Psoas muscle (tissue), 8 donors: ENCODE data around the gene IL23R. TPM values are rescaled to one million over a fixed set of nuclear protein-coding genes. Genes with fewer than 3 reads are reported as not detected.

Source experiments
- ATAC-seq, 4 donors: fragments of 200-7000 bp; cut with Tn5 transposase; one replicate each; pipeline ENCODE4 v1.9.1; 2020; ENCODE audit warnings: moderate library complexity in 3 of 4, mild to moderate bottlenecking in 2 of 4
- DNase-seq, 2 donors: peaks; one replicate each; pipeline ENCODE4 v3.0.0-alpha.2; 2020
- H3K27ac ChIP-seq: fragments of 200-600 bp; one replicate; pipeline ENCODE4 v1.8.0; 2022
- H3K27me3 ChIP-seq, 3 donors: fragments of 200-600 bp in 1 of 3; one replicate each; pipeline versions ENCODE4 v1.6.1 to v1.8.0; 2013 to 2022; ENCODE audit warnings: low read length in 2 of 3, mild to moderate bottlenecking in 2 of 3, moderate library complexity in 1 of 3; ENCODE audit not compliant: insufficient read depth in 3 of 3
- H3K36me3 ChIP-seq, 2 donors: fragments of 200-600 bp in 1 of 2; one replicate each; pipeline versions ENCODE4 v1.6.1 to v1.8.0; 2013 to 2022; ENCODE audit warnings: low read depth in 1 of 2, mild to moderate bottlenecking in 1 of 2, moderate library complexity in 1 of 2; ENCODE audit not compliant: insufficient read depth in 1 of 2
- H3K4me1 ChIP-seq: fragments of 200-600 bp; one replicate; pipeline ENCODE4 v1.8.0; 2022
- H3K4me3 ChIP-seq: fragments of 200-600 bp; one replicate; pipeline ENCODE4 v1.8.0; 2022; ENCODE audit warnings: mild to moderate bottlenecking
- H3K9me3 ChIP-seq: fragments of 200-600 bp; one replicate; pipeline ENCODE4 v1.8.0; 2022
- WGBS, 3 donors: extraction: QIAGEN DNeasy Blood & Tissue Kit; methylation state at CpG; one replicate each; pipeline versions ENCODE4 v1.1.6 to v1.1.7; 2013; 5-methylcytosine and 5-hydroxymethylcytosine counted together
- intact Hi-C, 2 donors: fragments of 100-400 bp; cut with DNase I; formaldehyde crosslinking; loops; one replicate each; pipeline versions ENCODE4 v1.11.0 to v1.14.2; 2022
- polyA plus RNA-seq, 3 donors: library from polyadenylated mRNA; stranded (reverse); fragments of 200-250 nt; gene quantifications; one replicate each; pipeline ENCODE4 v1.2.3, GENCODE V29; 2013
- total RNA-seq, 4 donors: library from RNA; stranded (reverse); fragmentation: NEBNext Ultra II Directional in 2 of 4; extraction: Animal tissue kit (Norgen Biotek cat#: 25700) in 2 of 4; gene quantifications; one replicate each; pipeline versions ENCODE4 v1.2.1 to v1.2.4, GENCODE V29; 2021 to 2023
- TF ChIP-seq, protein P1 (sequence below): fragments of 200-600 bp; IDR thresholded peaks from one replicate; pipeline ENCODE4 v1.8.0; 2022; ENCODE audit warnings: antibody characterized with exemption
- donor health status: healthy with polysubstance abuse.
- donor health status: DM: no; HTN: no; CAD: no; lungs with moderate emphysema.
- donor health status: Bipolar disorder and iron deficiency.
- donor health status: healthy.
- donor health status: DM: yes; HTN: yes; CAD: no.
- donor health status: DM: no; HTN: no; CAD: no.
- donor health status: DM: no; HTN: no; CAD: no.
- donor health status: DM: yes; HTN: yes; CAD: no.

The IL23R gene
- total and polyA plus RNA-seq, 7 donors = not detected

DNA sequence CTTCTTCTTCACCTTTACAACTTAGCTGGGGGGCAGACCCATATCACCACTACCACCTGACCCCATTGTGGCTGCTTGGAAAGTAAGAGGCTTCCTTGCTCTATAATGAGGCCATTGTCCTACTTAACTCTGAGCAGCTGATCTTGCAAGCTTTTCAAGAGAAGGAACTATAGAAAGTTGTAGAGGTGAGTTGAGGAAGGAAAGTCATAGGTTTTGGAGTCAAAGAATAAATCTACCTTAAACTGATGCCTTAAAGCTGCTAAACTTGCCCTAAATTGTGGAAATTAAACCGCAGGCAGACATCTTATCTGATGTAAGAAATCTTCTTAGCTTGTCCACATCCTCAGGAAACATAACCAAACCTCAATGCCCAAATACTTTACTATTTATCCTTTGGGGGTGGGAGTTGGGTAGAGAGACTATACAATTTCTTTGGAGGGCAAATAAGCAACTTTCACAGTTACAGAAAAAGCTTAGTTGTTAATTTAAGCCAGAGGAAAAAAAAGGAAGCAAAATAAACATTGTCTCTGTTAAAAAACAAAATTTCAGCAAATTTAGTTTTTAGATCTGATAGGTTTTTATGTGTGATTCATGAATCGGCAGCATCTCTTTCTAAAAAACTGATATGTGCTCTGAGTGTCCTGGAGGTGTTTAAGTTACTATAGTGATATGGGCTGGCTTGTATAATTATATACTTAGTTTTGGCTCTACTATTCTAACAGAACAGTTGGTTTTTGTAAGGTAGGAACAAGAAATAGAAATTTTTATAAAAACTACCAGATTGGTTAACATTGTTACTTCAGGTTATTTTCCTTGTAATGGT lies 4.7 kb downstream of the IL23R start:
- no peak for ATAC-seq
- TF ChIP-seq, protein P1, sequence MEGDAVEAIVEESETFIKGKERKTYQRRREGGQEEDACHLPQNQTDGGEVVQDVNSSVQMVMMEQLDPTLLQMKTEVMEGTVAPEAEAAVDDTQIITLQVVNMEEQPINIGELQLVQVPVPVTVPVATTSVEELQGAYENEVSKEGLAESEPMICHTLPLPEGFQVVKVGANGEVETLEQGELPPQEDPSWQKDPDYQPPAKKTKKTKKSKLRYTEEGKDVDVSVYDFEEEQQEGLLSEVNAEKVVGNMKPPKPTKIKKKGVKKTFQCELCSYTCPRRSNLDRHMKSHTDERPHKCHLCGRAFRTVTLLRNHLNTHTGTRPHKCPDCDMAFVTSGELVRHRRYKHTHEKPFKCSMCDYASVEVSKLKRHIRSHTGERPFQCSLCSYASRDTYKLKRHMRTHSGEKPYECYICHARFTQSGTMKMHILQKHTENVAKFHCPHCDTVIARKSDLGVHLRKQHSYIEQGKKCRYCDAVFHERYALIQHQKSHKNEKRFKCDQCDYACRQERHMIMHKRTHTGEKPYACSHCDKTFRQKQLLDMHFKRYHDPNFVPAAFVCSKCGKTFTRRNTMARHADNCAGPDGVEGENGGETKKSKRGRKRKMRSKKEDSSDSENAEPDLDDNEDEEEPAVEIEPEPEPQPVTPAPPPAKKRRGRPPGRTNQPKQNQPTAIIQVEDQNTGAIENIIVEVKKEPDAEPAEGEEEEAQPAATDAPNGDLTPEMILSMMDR = no peak
- Histone ChIP-seq H3K27ac (no peak overlapping the region), H3K4me3 (no peak overlapping the region), H3K36me3 (no peaks in the 10 kb centered on the region), H3K4me1 (no peaks in the 10 kb centered on the region), H3K27me3 (no peaks in the 10 kb centered on the region), H3K9me3 (no peaks in the 10 kb centered on the region)
- intact Hi-C loops = no loop called here
- DNase-seq = no peak
- WGBS, 3 donors = 78 to 85% (median 81%) methylated on average over 2 of the region's 2 CpGs

DNA sequence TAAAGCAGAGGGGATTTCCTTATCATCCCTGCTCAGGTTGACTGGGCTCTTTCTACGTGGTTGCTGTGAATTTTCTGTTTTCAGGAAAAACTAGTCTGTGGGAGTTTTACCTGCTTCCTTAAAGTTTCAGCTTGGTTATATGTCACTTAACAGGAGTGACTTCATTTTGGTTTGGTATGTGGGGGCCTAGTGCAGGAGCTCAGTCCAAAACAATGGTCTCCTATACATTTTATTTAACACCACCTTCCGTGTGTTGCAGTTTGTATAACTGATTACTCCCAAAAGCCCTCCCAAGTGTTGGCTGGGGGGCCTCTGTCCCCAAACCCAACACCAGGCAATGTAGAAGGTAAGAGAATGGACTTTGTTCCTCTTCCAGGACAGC lies 5.3 kb downstream of the IL23R start:
- TF ChIP-seq, protein P1 = no peak
- Histone ChIP-seq H3K27me3 (no peaks in the 10 kb centered on the region), H3K9me3 (no peaks in the 10 kb centered on the region), H3K27ac (no peak overlapping the region), H3K4me1 (no peaks in the 10 kb centered on the region), H3K4me3 (no peak overlapping the region), H3K36me3 (no peaks in the 10 kb centered on the region)
- ATAC-seq = no peak
- 66 to 72% (median 66%) methylated on average over 2 of the region's 2 CpGs for WGBS, 3 donors
- intact Hi-C loops = no loop called here
- no peak for DNase-seq

DNA sequence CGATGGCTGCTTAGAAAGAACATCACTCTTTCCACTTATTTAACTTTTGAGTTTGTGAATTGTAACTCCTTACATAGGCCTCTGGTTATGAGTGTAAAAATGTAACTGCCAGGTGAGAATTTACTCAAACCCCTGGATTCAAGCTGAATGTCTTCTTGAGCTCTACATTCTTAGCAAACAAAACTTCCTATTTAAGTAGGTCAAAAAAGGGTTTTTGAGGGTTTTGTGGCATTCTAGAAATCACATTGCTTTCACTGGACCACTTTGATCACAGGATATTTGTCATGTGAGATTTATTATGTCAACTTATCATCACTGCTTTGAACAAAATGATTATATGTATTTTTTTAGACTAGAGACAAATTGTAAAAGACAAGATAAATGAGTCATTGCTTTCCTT lies 5.7 kb downstream of the IL23R start:
- H3K4me3 ChIP-seq = no peak overlapping the region
- DNase-seq (no peak), ATAC-seq (no peak)
- no peaks in the 10 kb centered on the region for H3K4me1 ChIP-seq
- TF ChIP-seq, protein P1 = no peak
- intact Hi-C loops = no loop called here
- no peak overlapping the region for H3K27ac ChIP-seq
- WGBS, 3 donors = 71 to 85% (median 77%) methylated on average over 1 of the region's 1 CpG
- no peaks in the 10 kb centered on the region for H3K27me3 ChIP-seq
- no peaks in the 10 kb centered on the region for H3K36me3 ChIP-seq
- no peaks in the 10 kb centered on the region for H3K9me3 ChIP-seq

DNA sequence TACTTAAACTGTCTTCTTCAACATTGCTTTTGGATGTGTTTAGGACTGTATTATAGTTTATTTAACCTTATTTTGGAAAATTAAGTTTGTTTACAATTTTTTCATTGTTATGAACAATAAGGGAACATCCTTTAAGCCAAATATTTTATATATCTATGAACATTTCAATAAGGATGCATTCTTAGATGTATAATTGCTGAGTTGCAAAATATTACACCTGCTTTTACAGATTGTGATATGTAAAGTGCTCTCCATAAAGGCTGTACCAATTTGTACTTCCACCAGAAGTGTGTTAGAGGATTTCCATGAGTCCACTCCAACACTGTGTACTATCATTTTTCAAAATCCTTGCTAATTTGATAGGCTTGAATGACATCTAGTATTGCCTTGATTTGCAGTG lies 7.7 kb downstream of the IL23R start:
- Histone ChIP-seq H3K4me3 (no peak overlapping the region), H3K9me3 (no peaks in the 10 kb centered on the region)
- no peak for ATAC-seq

More for the DNA sequence above, 7.7 kb downstream of the IL23R start:
- Histone ChIP-seq H3K4me1 (no peaks in the 10 kb centered on the region), H3K27ac (no peak overlapping the region), H3K27me3 (no peaks in the 10 kb centered on the region), H3K36me3 (no peaks in the 10 kb centered on the region)
- intact Hi-C loops = no loop called here
- TF ChIP-seq, protein P1 = no peak
- DNase-seq = no peak
